Stimulated activated CD4-positive, alpha-beta T cell treated with anti-CD3 and anti-CD28 coated beads, Interleukin-4, amount 100 ng/mL, for 1 hour (primary cell): ENCODE measurements around the gene PABPC4L.
"Not testable (repeated sequence)": the region's sequence is repeated elsewhere in the genome, so short reads cannot be mapped to it uniquely, and the experiment has no call there.

Experiments used
- DNase-seq: peaks from one replicate; pipeline ENCODE4 v3.0.0-alpha.2; 2020

PABPC4L gene

DNA sequence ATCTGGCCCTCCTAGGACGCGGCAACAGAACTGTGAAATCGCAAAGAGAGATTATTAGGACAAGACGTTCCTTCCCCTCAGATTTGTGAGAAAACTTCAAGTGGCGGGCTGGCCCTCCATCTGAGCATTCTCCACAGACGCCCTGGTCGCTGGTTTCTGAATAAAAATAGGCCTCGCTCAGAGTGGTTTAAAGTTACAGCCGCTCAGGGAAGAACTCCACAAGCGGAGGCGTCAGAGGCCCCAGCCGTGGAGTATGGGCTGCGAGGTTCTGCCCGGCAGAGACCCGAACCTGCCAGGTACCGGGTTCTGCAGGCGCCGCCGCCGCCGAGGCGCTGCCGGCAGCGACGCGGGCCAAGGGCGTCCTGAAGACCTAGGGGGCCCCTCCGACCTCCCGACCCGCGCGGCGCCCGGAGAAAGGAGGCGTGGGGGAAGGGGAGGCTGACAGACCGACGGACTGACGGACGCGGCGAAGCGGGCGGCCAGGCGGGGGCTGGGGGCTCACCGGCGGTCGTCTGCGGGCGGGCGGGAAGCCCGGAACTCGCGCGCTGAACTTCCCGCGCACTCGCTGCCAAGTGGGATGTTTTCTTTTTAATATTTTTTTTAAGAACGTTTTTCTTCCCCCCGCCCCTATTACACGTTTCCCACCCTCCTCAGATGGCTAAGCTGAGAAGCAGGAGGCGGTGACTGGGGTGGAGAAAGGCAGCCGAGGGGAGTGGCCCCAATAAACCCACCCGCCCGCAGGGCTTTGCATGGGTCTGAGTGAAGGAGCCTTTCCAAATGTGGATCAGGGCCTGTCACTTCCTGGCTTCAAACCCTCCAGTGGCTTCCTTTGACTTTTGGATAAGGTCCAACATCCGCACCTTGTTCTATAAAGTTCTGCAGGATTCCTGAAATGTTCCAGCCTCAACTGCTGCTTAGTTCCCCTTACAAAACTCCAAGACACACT is at the start of gene PABPC4L:
TSS of gene PABPC4L (minus strand) at position 574 of the 946 bp plus-strand sequence. CDS start 770 bp downstream, outside the sequence.
- no peak for DNase-seq

- no peak for DNase-seq
Measured at GRCh38 chr4:134251322-134251721, 49.7 kb upstream of the PABPC4L start.

DNA sequence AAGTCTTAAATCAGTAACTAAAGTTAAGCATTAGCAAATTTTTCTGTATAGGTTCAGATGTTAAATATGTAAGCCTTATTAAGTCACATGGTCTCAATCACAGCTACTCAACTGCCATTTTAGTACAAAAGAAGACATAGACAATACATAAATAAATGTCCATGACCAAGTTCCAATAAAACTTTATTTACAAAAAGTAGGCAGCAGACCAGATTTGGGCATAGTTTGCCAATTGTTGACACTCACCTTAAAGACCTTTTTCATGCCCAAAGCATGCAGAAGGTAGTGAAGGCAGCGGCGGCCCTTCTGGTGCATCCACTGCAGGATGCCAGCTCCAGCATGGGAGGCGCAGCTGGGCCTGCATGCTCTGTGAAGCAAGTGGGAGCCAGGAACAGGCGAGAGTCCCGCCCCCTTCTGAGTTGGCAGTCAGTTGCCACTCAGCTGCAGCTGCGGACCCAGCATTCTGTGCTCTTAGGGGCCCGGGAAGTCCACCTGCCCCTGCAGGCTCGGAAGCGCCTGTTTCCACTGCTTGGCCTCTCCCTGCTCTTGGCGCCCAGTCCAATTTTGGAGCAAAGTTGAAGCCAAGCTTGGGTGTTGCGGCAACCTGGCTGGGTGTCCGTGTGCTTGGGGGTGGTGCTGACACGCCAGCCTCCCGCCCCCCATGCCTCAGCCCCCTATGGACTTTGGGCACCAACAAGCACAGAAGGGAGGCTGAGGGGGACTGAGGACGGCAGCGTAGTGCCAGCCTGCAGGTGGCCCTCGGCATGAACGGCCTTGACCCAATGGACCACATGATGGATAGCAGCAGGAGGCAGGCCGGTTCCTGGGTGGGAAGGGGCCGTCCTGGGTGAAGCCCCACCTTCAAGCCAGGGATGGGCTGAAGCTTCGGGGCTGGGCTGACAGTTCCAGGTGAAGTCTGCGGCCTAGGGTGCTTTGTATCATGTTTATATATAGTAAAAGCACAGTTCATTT is 42.4 kb upstream of the PABPC4L start:
- no peak for DNase-seq

GRCh38 chr4:134219043-134219442 is 17.5 kb upstream of the PABPC4L start:
- DNase-seq: no peak

GRCh38 chr4:134216411-134216810 is 14.8 kb upstream of the PABPC4L start:
- DNase-seq: no peak

GRCh38 chr4:134215620-134216344 is 14.2 kb upstream of the PABPC4L start:
- DNase-seq: no peak

GRCh38 chr4:134207955-134208354 is 6.4 kb upstream of the PABPC4L start:
- DNase-seq: not testable (repeated sequence)

GRCh38 chr4:134202166-134202956 is 772 bp upstream of the PABPC4L start:
- no peak for DNase-seq

DNA sequence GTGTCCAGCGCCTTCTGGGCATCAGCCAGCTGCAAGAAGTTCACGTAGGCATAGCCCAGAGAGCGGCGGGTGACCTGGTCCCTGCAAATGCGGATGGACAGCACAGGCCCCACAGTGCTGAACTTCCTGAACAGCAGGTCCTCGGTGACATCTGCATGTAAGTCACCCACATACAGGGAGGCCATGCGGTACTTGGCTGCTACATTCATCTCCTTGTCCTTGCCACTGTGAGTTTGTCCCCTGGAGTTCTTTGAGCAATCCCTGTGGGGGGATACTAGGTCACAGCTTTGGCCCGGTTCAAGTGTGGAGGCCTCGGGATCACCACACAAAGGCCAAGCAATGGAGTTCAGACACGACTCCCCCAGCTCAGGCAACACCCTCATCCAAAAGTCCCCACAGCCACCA is 776 bp downstream of the PABPC4L start:
- no peak for DNase-seq

DNA sequence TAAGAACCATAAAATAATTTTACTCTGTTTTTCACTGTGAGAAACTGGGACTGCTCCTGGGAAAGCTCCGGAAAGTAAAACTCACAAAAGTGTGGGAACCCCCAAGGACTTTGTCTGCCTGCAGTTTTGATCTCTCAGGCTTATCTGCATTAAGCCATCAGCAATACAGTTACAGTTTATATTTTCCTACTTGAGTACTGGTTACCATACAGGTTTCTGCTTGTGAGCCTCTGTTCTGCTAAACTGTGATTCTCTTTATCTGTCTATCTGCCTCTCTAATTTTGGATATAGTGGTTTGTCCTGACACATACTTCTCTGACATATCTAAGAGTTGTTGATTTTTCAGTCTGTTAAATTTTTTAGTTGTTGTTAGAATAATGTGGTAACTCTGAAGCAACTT is 11.6 kb downstream of the PABPC4L start:
- DNase-seq: no peak

DNA sequence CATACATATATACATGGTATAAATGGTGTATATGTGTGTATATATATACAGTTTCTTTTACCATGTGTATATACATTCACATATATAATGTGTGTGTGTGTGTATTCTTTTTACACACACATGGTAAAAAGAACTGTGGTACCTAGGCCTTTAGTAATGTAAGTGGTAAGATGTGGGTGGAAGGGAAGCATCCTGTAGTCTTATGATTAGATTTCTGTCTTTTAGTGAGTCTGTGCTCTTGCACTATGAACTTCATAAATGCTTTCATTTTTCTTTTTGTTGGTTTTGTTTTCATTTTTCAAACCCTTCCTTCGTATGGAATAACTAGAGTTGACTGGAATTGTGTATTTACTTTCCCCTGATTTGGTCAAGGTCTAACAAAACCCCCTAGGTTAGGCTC is 12.1 kb downstream of the PABPC4L start:
- DNase-seq: no peak

DNA sequence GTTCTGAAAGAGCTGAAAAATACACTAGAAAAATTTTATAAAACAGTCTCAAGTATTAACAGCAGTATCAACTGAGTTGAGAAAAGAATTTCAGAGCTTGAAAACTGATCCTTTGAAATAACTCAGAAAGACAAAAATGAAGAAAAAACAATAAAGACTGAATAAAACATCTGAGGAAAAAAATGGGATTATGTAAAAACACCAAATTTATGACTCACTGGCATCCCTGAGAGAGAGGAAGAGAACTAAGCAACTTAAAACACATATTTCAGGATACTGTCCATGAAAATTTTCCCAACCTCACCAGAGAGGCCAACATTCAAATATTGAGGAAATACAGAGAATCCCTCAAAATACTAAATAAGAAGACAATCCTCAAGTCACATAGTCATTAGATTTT is 22.9 kb downstream of the PABPC4L start:
- no peak for DNase-seq

DNA sequence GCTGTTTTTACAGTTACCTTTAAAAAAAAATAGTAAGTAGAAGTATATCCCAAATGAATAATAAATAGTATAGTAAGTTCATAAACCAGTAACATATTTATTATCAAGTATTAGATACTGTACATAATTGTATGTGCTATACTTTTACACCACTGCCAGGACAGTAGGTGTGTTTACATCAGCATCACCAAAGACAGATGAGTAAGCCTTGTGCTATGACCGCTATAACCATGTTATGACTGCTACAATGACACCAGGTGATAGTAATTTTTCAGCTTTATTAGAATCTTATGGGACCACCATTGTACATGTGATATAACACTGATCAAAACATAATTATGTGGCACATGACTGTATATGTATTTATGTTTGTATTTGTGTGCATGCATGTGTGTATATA is 27.3 kb downstream of the PABPC4L start:
- no peak for DNase-seq

DNA sequence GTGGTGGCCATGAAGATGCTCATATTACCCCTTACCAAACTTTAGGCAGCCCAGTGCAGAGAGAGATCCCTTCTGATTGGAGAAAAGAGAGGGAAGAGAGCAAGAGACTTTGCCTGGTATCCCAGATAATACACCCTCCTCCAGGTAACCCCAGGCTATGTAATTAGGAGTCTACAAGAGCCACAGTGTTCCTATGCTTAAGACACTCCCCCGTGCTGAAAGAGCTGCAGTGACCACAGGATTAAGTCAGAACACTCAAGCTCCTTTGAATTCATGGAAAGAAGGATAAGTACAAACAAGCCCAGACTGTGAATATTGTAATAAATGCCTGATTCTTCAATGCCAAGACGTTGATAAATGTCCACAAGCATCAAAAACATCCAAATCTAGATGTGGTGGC is 41.4 kb downstream of the PABPC4L start:
- no peak for DNase-seq

DNA sequence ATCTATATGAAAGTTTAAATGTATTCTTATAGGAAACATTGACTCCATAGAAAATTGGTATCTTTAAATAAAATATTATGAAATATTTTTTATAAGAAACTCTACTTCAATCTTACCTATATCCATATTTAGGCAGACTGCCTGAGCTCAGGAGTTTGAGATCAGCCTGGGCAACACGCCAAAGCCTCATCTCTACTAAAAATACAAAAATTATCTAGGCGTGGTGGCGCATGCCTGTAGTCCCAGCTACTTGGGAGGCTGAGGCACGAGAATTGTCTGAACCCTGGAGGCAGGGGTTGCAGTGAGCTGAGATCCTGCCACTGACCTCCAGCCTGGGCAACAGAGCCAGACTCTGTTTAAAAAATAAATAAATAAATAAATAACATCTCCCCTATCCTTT is 47.5 kb downstream of the PABPC4L start:
- DNase-seq: no peak

GRCh38 chr4:134147941-134148340 is 53.6 kb downstream of the PABPC4L start:
- no peak for DNase-seq
